GM12878 (cell line): ENCODE results near the gene PPP1R11. TPM values are rescaled to one million over a fixed set of nuclear protein-coding genes. Genes with fewer than 3 reads are reported as not detected.

ENCODE experiments used
- ATAC-seq: fragments of 200-7000 bp; cut with Tn5 transposase; 3 replicates; pipeline ENCODE4 v1.9.1; 2020; ENCODE audit warnings: mild to moderate bottlenecking, moderate library complexity
- BruUV-seq: library from RNA; stranded (reverse); fragments of 400-500 nt; replicated peaks from 2 replicates; lab custom pipeline; 2021; lab: Mats Ljungman, UMichigan
- CTCF ChIA-PET: fragments of 300-600 bp; sonication (Branson Sonifier 250); formaldehyde crosslinking; extraction: SDS; loops from one replicate; lab custom pipeline; 2021; ENCODE audit warnings: inconsistent platforms; lab: Yijun Ruan, JAX
- POLR2A ChIA-PET: fragments of 350-600 bp; formaldehyde crosslinking; extraction: SDS; loops from one replicate; lab custom pipeline; 2021; ENCODE audit warnings: inconsistent platforms; lab: Charles Lee
- RAD21 ChIA-PET: fragments of 300-600 bp; sonication (Branson Sonifier 250); formaldehyde crosslinking; loops from one replicate; lab custom pipeline; 2023; ENCODE audit warnings: antibody characterized with exemption; ENCODE audit not compliant: unreplicated experiment; lab: Charles Lee
- SMC1A ChIA-PET: fragments of 300-600 bp; sonication (Branson Sonifier 250); formaldehyde crosslinking; loops from one replicate; lab custom pipeline; 2023; ENCODE audit not compliant: unreplicated experiment, uncharacterized antibody; lab: Charles Lee
- DNase-seq: peaks from one replicate; pipeline ENCODE4 v3.0.0-alpha.2; 2011; ENCODE audit warnings: low read depth, low spot score
- FAIRE-seq: peaks from 3 replicates; lab custom pipeline; 2011; peaks lifted over from hg19 to GRCh38; lab: Jason Lieb, UNC
- H2AFZ ChIP-seq: 2 replicates; pipeline ENCODE4 v1.6.0; 2011; ENCODE audit warnings: low read depth, low read length, control low read depth; ENCODE audit not compliant: control insufficient read depth
- H3K27ac ChIP-seq: 2 replicates; pipeline ENCODE4 v1.5.1; 2011; ENCODE audit warnings: control low read depth; ENCODE audit not compliant: control insufficient read depth, insufficient read depth
- H3K27me3 ChIP-seq, 2 experiments: replicated peaks in 1 of 2; 2 replicates each; pipeline versions ENCODE4 v1.6.0 to v1.6.1; 2011; ENCODE audit warnings: low read length in 1 of 2; ENCODE audit not compliant: control insufficient read depth in 2 of 2, insufficient read depth in 2 of 2
- H3K36me3 ChIP-seq, 2 experiments: 2 replicates each; pipeline ENCODE4 v1.5.1; 2011; ENCODE audit warnings: low read length in 1 of 2; ENCODE audit not compliant: control insufficient read depth in 2 of 2, insufficient read depth in 2 of 2
- H3K4me1 ChIP-seq: 2 replicates; pipeline ENCODE4 v1.6.1; 2011; ENCODE audit warnings: mild to moderate bottlenecking, low read length, moderate library complexity, mixed read lengths; ENCODE audit not compliant: control insufficient read depth, insufficient read depth
- H3K4me2 ChIP-seq: 2 replicates; pipeline ENCODE4 v1.6.0; 2011; ENCODE audit warnings: control low read depth; ENCODE audit not compliant: control insufficient read depth, insufficient read depth
- H3K4me3 ChIP-seq: fragments of 200-600 bp; sonication (generic); 2 replicates; pipeline ENCODE4 v1.5.1; 2016
- H3K79me2 ChIP-seq: 2 replicates; pipeline ENCODE4 v1.6.0; 2011; ENCODE audit warnings: low read length; ENCODE audit not compliant: control insufficient read depth, insufficient read depth
- H3K9ac ChIP-seq: 2 replicates; pipeline ENCODE4 v1.8.0; 2011; ENCODE audit warnings: low read length, control low read depth, mixed read lengths; ENCODE audit not compliant: control insufficient read depth, insufficient read depth
- H3K9me3 ChIP-seq: replicated peaks from 3 replicates; pipeline ENCODE4 v1.5.1; 2011; ENCODE audit warnings: mild to moderate bottlenecking, low read length; ENCODE audit not compliant: control insufficient read depth, insufficient read depth
- H4K20me1 ChIP-seq: 2 replicates; pipeline ENCODE4 v1.6.0; 2011; ENCODE audit not compliant: control insufficient read depth, insufficient read depth
- CREM ChIP-seq: IDR thresholded peaks from 2 replicates; pipeline ENCODE4 v1.6.1; 2014; ENCODE audit warnings: antibody characterized with exemption, low read depth
- FOS ChIP-seq: IDR thresholded peaks from 3 replicates; pipeline ENCODE4 v1.6.1; 2011; ENCODE audit warnings: borderline replicate concordance; ENCODE audit not compliant: insufficient read length; ENCODE audit errors: extremely low read depth
- HDGF ChIP-seq: fragments of 450-650 bp; IDR thresholded peaks from 2 replicates; pipeline ENCODE4 v1.6.1; 2016; ENCODE audit warnings: antibody characterized with exemption
- JUNB ChIP-seq: IDR thresholded peaks from 2 replicates; pipeline ENCODE4 v1.6.1; 2016; ENCODE audit warnings: antibody characterized with exemption, mild to moderate bottlenecking
- KAT2A ChIP-seq: conservative IDR thresholded peaks from 2 replicates; pipeline ENCODE4 v1.6.1; 2011; ENCODE audit warnings: low read depth, low read length; ENCODE audit not compliant: control insufficient read depth
- KDM1A ChIP-seq: fragments of 200-600 bp; sonication (generic); IDR thresholded peaks from 2 replicates; pipeline ENCODE4 v1.6.1; 2016; ENCODE audit warnings: borderline replicate concordance
- MEF2A ChIP-seq: IDR thresholded peaks from 2 replicates; pipeline ENCODE4 v1.6.1; 2011; ENCODE audit warnings: low read depth, mild to moderate bottlenecking, low read length, moderate library complexity; ENCODE audit not compliant: insufficient read depth
- NFXL1 ChIP-seq: fragments of 450-650 bp; IDR thresholded peaks from 2 replicates; pipeline ENCODE4 v1.6.1; 2017; ENCODE audit warnings: antibody characterized with exemption, mild to moderate bottlenecking, borderline replicate concordance
- NR2C2 ChIP-seq: IDR thresholded peaks from 2 replicates; pipeline ENCODE4 v1.6.1; 2011; ENCODE audit warnings: borderline replicate concordance, low read depth; ENCODE audit not compliant: control insufficient read depth, insufficient read length
- NRF1 ChIP-seq: conservative IDR thresholded peaks from 2 replicates; pipeline ENCODE4 v1.6.1; 2011; ENCODE audit warnings: mild to moderate bottlenecking, low read depth, low read length, improper control_type of control experiment
- PAX8 ChIP-seq: fragments of 450-650 bp; IDR thresholded peaks from 2 replicates; pipeline ENCODE4 v1.6.1; 2017; ENCODE audit warnings: mild to moderate bottlenecking, moderate library complexity
- POU2F2 ChIP-seq: IDR thresholded peaks from 3 replicates; pipeline ENCODE4 v1.6.1; 2011; ENCODE audit warnings: low read depth, mild to moderate bottlenecking, low read length, borderline replicate concordance
- RCOR1 ChIP-seq: conservative IDR thresholded peaks from 2 replicates; pipeline ENCODE4 v1.6.1; 2012; ENCODE audit warnings: low read depth, low read length, improper control_type of control experiment
- SP1 ChIP-seq: IDR thresholded peaks from one replicate; pipeline ENCODE4 v1.6.1; 2011; ENCODE audit warnings: low read depth, low read length
- TARDBP ChIP-seq: IDR thresholded peaks from 2 replicates; pipeline ENCODE4 v1.6.1; 2016; ENCODE audit warnings: borderline replicate concordance
- ZNF217 ChIP-seq: fragments of 450-650 bp; IDR thresholded peaks from 2 replicates; pipeline ENCODE4 v1.6.1; 2017; ENCODE audit warnings: antibody characterized with exemption, mild to moderate bottlenecking
- ZNF622 ChIP-seq: fragments of 450-650 bp; IDR thresholded peaks from 2 replicates; pipeline ENCODE4 v1.6.1; 2017; ENCODE audit warnings: mild to moderate bottlenecking, inconsistent platforms
- ZZZ3 ChIP-seq: IDR thresholded peaks from 2 replicates; pipeline ENCODE4 v1.6.1; 2011; ENCODE audit warnings: low read depth; ENCODE audit not compliant: control insufficient read depth, insufficient read length
- WGBS: methylation state at CpG from one replicate; pipeline ENCODE4 v1.1.6; 2016; ENCODE audit warnings: low lambda C conversion rate; ENCODE audit not compliant: insufficient replicate concordance, insufficient coverage; ENCODE audit errors: missing lambda C conversion rate; 5-methylcytosine and 5-hydroxymethylcytosine counted together
- in situ Hi-C: fragments of 300-500 bp; cut with MboI; formaldehyde crosslinking; loops from 9 replicates; pipeline ENCODE4 v1.14.3; 2018; ENCODE audit warnings: mixed read lengths
- intact Hi-C: fragments of 100-400 bp; cut with micrococcal nuclease; formaldehyde crosslinking; loops from one replicate; pipeline ENCODE4 v1.14.2; 2022; ENCODE audit not compliant: unreplicated experiment
- polyA plus RNA-seq, 11 experiments: library from polyadenylated mRNA; depleted of rRNA in 4 of 11; unstranded in 6 of 11; stranded (reverse) in 5 of 11; fragments of >200 nt; fragmentation: Nextera tagmentation in 4 of 11; fragmentation: Illumina TruSeq in 1 of 11; extraction: Ambion mirVana in 4 of 11; extraction: Trizol in 1 of 11; gene quantifications; 1 replicate in 1 of 11; 2 replicates in 10 of 11; pipeline versions ENCODE4 v1.2.1 to v1.2.3, GENCODE V29; 2011 to 2016; ENCODE audit warnings: inconsistent platforms in 2 of 11, missing spikeins in 2 of 11, low read depth in 1 of 11
- total RNA-seq, 4 experiments: library from RNA; depleted of rRNA in 3 of 4; stranded (reverse); fragments of >200 nt in 3 of 4; fragmentation: Illumina TruSeq in 1 of 4; extraction: Trizol in 1 of 4; gene quantifications; 2 replicates each; pipeline versions ENCODE4 v1.2.1 to v1.2.3, GENCODE V29; 2013 to 2021
- TF ChIP-seq, protein P1 (sequence below): IDR thresholded peaks from 2 replicates; pipeline ENCODE4 v1.6.1; 2011; ENCODE audit warnings: borderline replicate concordance, low read depth, mild to moderate bottlenecking, moderate library complexity, low read length; ENCODE audit not compliant: insufficient read depth, poor library complexity, severe bottlenecking

The PPP1R11 gene
- total and polyA plus RNA-seq, 10 of the 15 experiments (the other 5 are each of a cell fraction or from before 2014, with no cell fraction given) = 12.6 to 56.1 (median 33.5) TPM

DNA sequence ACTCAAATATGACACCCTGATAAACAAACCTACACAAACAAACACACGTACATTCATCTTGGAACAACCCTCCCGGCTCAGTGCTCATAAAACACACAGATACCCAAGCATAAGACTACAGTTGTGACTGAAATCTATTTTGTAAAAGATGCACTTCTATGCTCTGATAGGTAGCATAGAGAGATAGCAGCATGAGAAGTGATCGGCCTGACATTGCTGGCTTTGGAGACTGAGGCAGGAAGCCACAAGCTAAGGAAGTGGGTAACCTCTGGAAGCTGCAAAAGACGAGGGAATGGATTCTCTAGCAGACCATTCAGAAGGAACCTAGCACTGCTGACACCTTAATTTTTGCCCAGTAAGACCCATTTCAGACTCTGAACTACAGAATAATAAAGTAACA is 10.2 kb downstream of the PPP1R11 start:
- no peak for ATAC-seq

More for the DNA sequence above, 10.2 kb downstream of the PPP1R11 start:
- H3K9ac ChIP-seq = no peak overlapping the region
- peaks cover 4 to 16% of the 10 kb centered on the region in 2 experiments for H3K27me3 ChIP-seq
- no peaks in the 10 kb centered on the region for H3K4me1 ChIP-seq
- no peak overlapping the region for H3K4me2 ChIP-seq
- intact Hi-C loops = no loop called here
- WGBS = 8% methylated on average over 4 of the region's 4 CpGs
- H3K27ac ChIP-seq = no peak overlapping the region
- no TSS peak for BruUV-seq
- in situ Hi-C loops = no loop called here
- no peak overlapping the region for H2AFZ ChIP-seq
- no peak for FAIRE-seq
- ChIA-PET RAD21 (interaction anchor here (1.5 kb wide), 1 partner anchor 26 kb away, joined by 4 read pairs; no protein-coding TSS in a partner anchor), CTCF (interaction anchor here (1.0 to 1.3 kb wide), 5 partner anchors 10 to 55 kb away, joined by 3 to 5 read pairs (median 3); partner anchors contain the start of genes POLR1H and PPP1R11)
- H3K36me3 ChIP-seq = no peaks in the 10 kb centered on the region
- no peaks in the 10 kb centered on the region for H4K20me1 ChIP-seq
- no peak for DNase-seq
- TF ChIP-seq CREM (no peak), MEF2A (no peak), ZNF622 (no peak), JUNB (no peak), POU2F2 (no peak), ZZZ3 (no peak), TARDBP (no peak), FOS (no peak), HDGF (no peak), KAT2A (no peak), RCOR1 (no peak), NFXL1 (no peak), PAX8 (no peak), KDM1A (no peak), ZNF217 (no peak), SP1 (no peak), NRF1 (no peak), NR2C2 (no peak)
- TF ChIP-seq, protein P1, sequence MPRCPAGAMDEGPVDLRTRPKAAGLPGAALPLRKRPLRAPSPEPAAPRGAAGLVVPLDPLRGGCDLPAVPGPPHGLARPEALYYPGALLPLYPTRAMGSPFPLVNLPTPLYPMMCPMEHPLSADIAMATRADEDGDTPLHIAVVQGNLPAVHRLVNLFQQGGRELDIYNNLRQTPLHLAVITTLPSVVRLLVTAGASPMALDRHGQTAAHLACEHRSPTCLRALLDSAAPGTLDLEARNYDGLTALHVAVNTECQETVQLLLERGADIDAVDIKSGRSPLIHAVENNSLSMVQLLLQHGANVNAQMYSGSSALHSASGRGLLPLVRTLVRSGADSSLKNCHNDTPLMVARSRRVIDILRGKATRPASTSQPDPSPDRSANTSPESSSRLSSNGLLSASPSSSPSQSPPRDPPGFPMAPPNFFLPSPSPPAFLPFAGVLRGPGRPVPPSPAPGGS = no peak
- TF ChIP-seq, all 136 proteins: peak for 0
- SMC1A ChIA-PET = interaction anchor here (1.7 kb wide), 1 partner anchor 54 kb away, joined by 4 read pairs; no protein-coding TSS in a partner anchor
- POLR2A ChIA-PET = no interaction called here
- Histone ChIP-seq H3K4me3 (no peak overlapping the region), H3K79me2 (no peaks in the 10 kb centered on the region), H3K9me3 (no peaks in the 10 kb centered on the region)
